Uterus (tissue), 4 donors: Measurements from ENCODE around the gene AGGF1. TPM values are rescaled to one million over a fixed set of nuclear protein-coding genes. Genes with fewer than 3 reads are reported as not detected.

Source experiments
- DNase-seq, 2 donors: peaks; one replicate each; pipeline ENCODE4 v3.0.0-alpha.2; 2019 to 2020
- H3K27ac ChIP-seq, 2 donors: fragments of 200-600 bp; sonication (generic); 1 replicate in 1 of 2; 2 replicates in 1 of 2; pipeline ENCODE4 v1.5.1; 2016 to 2018
- H3K27me3 ChIP-seq, 2 donors: fragments of 200-600 bp; sonication (generic); one replicate each; pipeline ENCODE4 v1.5.1; 2018 to 2019; ENCODE audit warnings: control low read depth in 1 of 2
- H3K36me3 ChIP-seq, 2 donors: fragments of 200-600 bp; sonication (generic); one replicate each; pipeline ENCODE4 v1.5.1; 2019; ENCODE audit warnings: control low read depth in 1 of 2
- H3K4me1 ChIP-seq, 2 donors: fragments of 200-600 bp; sonication (generic); one replicate each; pipeline ENCODE4 v1.5.1; 2018 to 2019; ENCODE audit warnings: control low read depth in 1 of 2
- H3K4me3 ChIP-seq, 2 donors: fragments of 200-600 bp; sonication (generic); 1 replicate in 1 of 2; 2 replicates in 1 of 2; pipeline ENCODE4 v1.5.1; 2018 to 2019; ENCODE audit warnings: mild to moderate bottlenecking in 1 of 2
- H3K9me3 ChIP-seq, 2 donors: fragments of 200-600 bp; sonication (generic); one replicate each; pipeline ENCODE4 v1.5.1; 2019; ENCODE audit warnings: control low read depth in 1 of 2
- CTCF ChIP-seq, 4 experiments: fragments of 200-600 bp in 2 of 4; fragments of 450-650 bp in 2 of 4; sonication (generic) in 2 of 4; IDR thresholded peaks; one replicate each; pipeline ENCODE4 v1.5.1; 2016 to 2019; ENCODE audit warnings: antibody characterized with exemption in 4 of 4, mild to moderate bottlenecking in 2 of 4, moderate library complexity in 1 of 4
- POLR2A ChIP-seq, 2 donors: fragments of 450-650 bp; IDR thresholded peaks; one replicate each; pipeline ENCODE4 v1.6.1; 2016; ENCODE audit warnings: antibody characterized with exemption in 2 of 2, mild to moderate bottlenecking in 1 of 2, moderate library complexity in 1 of 2
- intact Hi-C: fragments of 100-400 bp; cut with DNase I; formaldehyde crosslinking; loops from one replicate; pipeline ENCODE4 v1.15.1; 2023; ENCODE audit warnings: low total_unique reads
- total RNA-seq, 4 donors: library from RNA; depleted of rRNA in 3 of 4; stranded (reverse); fragments of >200 nt in 3 of 4; gene quantifications; one replicate each; pipeline versions ENCODE4 v1.1.0 to v1.2.4, GENCODE V29; 2014 to 2023
- donor health status: DM: yes; HTN: yes; CAD: no.

The AGGF1 gene
- total RNA-seq, 4 donors from 2014 or later, result 10.6 to 44.7 (median 23.2) TPM

DNA sequence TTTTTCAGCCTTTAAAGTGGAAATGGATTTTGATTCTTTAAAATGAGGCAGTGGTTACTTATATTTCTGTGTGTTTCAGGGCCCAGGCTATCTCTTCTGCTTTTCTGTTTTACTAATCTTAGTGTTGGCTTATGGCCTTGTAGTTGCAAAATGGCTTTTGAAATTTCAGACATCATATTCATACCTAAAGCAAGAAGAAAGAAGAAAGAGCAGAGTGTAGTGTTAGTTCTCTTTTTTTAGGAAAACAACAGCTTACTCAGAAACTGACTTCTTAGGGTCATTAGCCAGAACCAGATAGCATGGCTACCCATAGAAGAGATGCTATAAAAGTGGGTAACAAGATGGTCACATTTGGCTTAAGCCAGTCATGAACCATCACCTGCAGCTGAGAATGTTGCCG lies 36.0 kb downstream of the AGGF1 start:
- TF ChIP-seq CTCF (IDR thresholded peaks at IDR 0.05) (no peak), POLR2A (IDR thresholded peaks at IDR 0.05) (no peak)
- intact Hi-C loops, result no loop called here
- no peaks in the 10 kb centered on the region for H3K27me3 ChIP-seq
- H3K9me3 ChIP-seq, result no peaks in the 10 kb centered on the region
- no peak for DNase-seq
- H3K27ac ChIP-seq, result no peak overlapping the region
- no peak overlapping the region for H3K4me3 ChIP-seq
- H3K36me3 ChIP-seq, result no peaks in the 10 kb centered on the region
- H3K4me1 ChIP-seq, result no peaks in the 10 kb centered on the region

DNA sequence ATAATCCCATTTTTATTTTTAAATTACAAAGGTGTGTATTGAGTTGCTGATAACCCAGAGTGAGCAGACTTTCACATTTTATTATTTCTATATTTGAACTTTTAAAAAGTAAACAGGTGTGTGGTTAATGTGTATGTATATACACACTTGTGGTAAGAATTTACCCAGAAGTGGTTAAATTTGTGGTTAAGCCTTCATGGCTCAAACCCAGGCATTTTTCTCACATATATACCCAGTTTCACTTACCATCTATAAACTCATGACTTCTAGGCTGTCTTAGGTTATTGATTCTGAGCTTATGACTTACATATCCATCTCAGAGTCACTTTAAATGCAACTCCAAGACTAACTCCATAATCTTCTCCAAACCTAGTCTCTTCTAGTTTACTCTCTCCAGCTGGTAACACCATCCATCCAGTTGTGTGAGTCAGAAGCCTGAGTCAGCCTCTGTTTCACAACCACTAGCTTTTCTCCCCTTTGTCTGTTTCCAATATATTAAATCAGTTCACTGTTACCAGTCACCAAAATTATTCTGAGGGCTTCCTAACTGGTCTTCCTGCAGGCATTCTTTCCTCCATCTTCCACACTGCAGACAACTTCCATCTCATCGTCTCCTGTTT lies 36.7 kb downstream of the AGGF1 start:
- H3K4me1 ChIP-seq, result no peaks in the 10 kb centered on the region
- H3K9me3 ChIP-seq, result no peaks in the 10 kb centered on the region
- no peaks in the 10 kb centered on the region for H3K27me3 ChIP-seq
- no peak overlapping the region for H3K4me3 ChIP-seq
- intact Hi-C loops, result no loop called here
- DNase-seq, result no peak
- no peaks in the 10 kb centered on the region for H3K36me3 ChIP-seq
- no peak for TF ChIP-seq CTCF (IDR thresholded peaks at IDR 0.05)
- no peak for TF ChIP-seq POLR2A (IDR thresholded peaks at IDR 0.05)
- no peak overlapping the region for H3K27ac ChIP-seq

DNA sequence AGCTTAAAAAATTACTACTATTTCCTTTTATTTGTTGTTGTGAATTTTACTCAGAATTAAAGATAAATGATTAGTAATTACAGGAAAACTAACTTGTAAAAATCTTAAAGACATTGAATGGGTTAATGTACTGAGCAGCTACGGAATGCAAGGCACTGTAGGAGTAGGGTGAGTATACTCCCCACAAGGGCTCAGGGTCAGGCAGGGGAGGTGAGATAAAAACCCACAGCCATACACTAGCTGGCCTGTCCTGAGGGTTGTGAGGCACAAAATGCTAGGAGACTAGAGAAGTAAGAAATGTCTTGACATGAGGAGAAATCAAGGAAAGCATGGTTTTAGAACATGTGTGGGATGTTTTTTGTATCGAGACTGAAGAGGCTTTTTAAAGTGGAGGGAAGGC lies 43.5 kb downstream of the AGGF1 start:
- no peak for TF ChIP-seq CTCF (IDR thresholded peaks at IDR 0.05)
- no peak for TF ChIP-seq POLR2A (IDR thresholded peaks at IDR 0.05)
- no peaks in the 10 kb centered on the region for H3K4me1 ChIP-seq
- no peaks in the 10 kb centered on the region for H3K9me3 ChIP-seq
- no peak overlapping the region for H3K27ac ChIP-seq
- no peaks in the 10 kb centered on the region for H3K36me3 ChIP-seq
- no peaks in the 10 kb centered on the region for H3K27me3 ChIP-seq
- intact Hi-C loops, result no loop called here
- H3K4me3 ChIP-seq, result no peak overlapping the region
- DNase-seq, result no peak

DNA sequence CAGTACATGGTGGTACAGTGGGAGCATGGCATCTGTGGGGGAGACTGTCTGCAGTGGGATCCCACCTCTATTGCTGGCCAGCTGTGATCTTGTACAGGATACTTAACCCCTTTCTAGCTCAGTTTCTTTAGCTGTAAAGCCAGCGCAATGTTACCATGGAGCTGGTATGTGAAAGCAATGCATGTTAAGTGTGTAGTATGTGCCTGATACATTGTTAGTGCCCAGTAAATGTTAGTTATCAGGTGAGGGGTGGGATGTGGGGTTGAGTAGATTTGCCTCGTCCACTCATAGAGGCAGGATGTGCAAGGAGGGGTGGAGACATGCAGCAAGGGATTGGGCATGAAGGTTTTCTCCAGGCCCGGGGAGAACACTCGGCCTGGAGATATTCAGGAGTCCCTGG lies 44.5 kb downstream of the AGGF1 start:
- H3K4me1 ChIP-seq, result no peaks in the 10 kb centered on the region
- no peaks in the 10 kb centered on the region for H3K36me3 ChIP-seq
- no peak overlapping the region for H3K4me3 ChIP-seq
- TF ChIP-seq POLR2A (IDR thresholded peaks at IDR 0.05) (no peak), CTCF (IDR thresholded peaks at IDR 0.05) (no peak)
- H3K27me3 ChIP-seq, result no peaks in the 10 kb centered on the region
- no peak overlapping the region for H3K27ac ChIP-seq
- no peak for DNase-seq
- intact Hi-C loops, result no loop called here
- H3K9me3 ChIP-seq, result no peaks in the 10 kb centered on the region

DNA sequence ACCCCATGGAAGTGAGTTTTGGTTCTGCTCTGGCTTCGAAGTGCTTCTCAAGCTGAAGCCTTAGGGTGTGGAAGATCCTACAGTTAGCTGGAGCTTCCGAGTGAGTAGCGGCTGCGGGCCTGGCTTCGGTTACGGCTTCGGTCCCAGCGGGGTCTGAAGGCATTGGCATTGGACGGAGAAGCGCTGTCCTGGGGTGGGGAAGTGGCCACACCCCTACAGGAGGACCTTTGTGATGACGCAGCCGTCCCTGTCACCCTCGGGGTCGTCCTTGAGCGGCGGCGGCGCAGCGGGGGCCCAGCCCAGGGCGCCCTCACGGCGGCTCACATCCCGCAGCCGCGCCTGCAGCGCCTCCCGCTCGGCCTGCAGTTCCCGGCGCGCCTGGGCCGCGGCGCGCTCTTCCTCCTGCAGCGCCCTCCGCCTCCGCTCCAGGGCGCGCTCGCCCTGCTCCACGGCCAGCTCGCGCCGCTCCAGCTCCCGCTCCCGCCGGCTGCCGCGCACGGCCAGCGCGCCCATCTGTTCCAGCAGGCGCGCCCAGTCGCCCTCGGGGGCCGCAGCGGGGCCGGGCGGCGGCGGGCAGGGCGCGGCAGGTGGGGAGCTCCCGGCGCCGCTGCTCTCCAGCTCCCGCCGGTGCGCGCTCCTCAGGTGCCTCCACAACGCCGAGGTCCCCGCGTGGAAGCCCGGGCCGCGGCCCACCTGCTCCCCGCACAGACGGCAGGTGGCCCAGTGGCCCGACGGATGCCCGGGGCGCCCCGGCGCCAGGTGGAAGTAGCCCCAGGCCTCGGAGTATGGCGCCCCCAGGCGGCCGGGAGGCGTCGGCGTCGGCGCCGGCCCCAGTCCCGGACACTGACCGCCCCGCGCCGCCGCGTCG lies 47.0 kb downstream of the AGGF1 start:
- intact Hi-C loops, result no loop called here
- H3K36me3 ChIP-seq, result no peaks in the 10 kb centered on the region
- DNase-seq, result peak; percentile 52 to 72
- H3K9me3 ChIP-seq, result no peaks in the 10 kb centered on the region
- peak in 3 of 4 experiments; percentile 51 to 64 (median 58) for TF ChIP-seq CTCF (IDR thresholded peaks at IDR 0.05)
- peak in 1 of 2 donors; percentile 20 for TF ChIP-seq POLR2A (IDR thresholded peaks at IDR 0.05)
- no peaks in the 10 kb centered on the region for H3K27me3 ChIP-seq
- H3K4me3 ChIP-seq, result peak overlapping the region; percentile 24 to 53
- no peaks in the 10 kb centered on the region for H3K4me1 ChIP-seq
- H3K27ac ChIP-seq, result peak overlapping the region; percentile 73 to 86
